GM20431 (cell line): Measurements from ENCODE around the gene EPS8L3.

Experiments
- in situ Hi-C: fragments of 300-500 bp; cut with MseI, MboI; formaldehyde crosslinking; loops from one replicate; pipeline ENCODE4 v1.15.0; 2020; ENCODE audit warnings: low sequenced_read_pairs; ENCODE audit not compliant: unreplicated experiment

Gene EPS8L3

GRCh38 chr1:109781806-109782205 lies 18.1 kb upstream of the EPS8L3 start:
- in situ Hi-C loops: no loop called here

- in situ Hi-C loops: no loop called here
Measured at GRCh38 chr1:109780982-109781381, 17.3 kb upstream of the EPS8L3 start.

- in situ Hi-C loops: loop anchor here (10.0 kb wide), 1 partner anchor 207 kb away; the partner anchor contains the start of gene AHCYL1
Measured at GRCh38 chr1:109777980-109778625, 14.4 kb upstream of the EPS8L3 start.

- in situ Hi-C loops: loop anchor here (10.0 kb wide), 1 partner anchor 207 kb away; the partner anchor contains the start of gene AHCYL1
Measured at GRCh38 chr1:109777436-109777835, 13.7 kb upstream of the EPS8L3 start.

- in situ Hi-C loops: loop anchor here (10.0 kb wide), 1 partner anchor 208 kb away; the partner anchor contains the start of gene AHCYL1
Measured at GRCh38 chr1:109776911-109777310, 13.2 kb upstream of the EPS8L3 start.

GRCh38 chr1:109776206-109776835 lies 12.6 kb upstream of the EPS8L3 start:
- in situ Hi-C loops: loop anchor here (10.0 kb wide), 1 partner anchor 208 kb away; the partner anchor contains the start of gene AHCYL1

- in situ Hi-C loops: loop anchor here (10.0 kb wide), 1 partner anchor 209 kb away; the partner anchor contains the start of gene AHCYL1
Measured at GRCh38 chr1:109775398-109775797, 11.7 kb upstream of the EPS8L3 start.

- in situ Hi-C loops: loop anchor here (5.0 to 25.0 kb wide), 3 partner anchors 112 to 227 kb away; partner anchors contain the start of genes AHCYL1, GNAI3, GSTM2 and GSTM4
Measured at GRCh38 chr1:109773900-109774485, 10.3 kb upstream of the EPS8L3 start.

- in situ Hi-C loops: loop anchor here (5.0 to 25.0 kb wide), 3 partner anchors 111 to 226 kb away; partner anchors contain the start of genes AHCYL1, GNAI3, GSTM2 and GSTM4
Measured at GRCh38 chr1:109773203-109773899, 9.6 kb upstream of the EPS8L3 start.

GRCh38 chr1:109772658-109773202 lies 9.0 kb upstream of the EPS8L3 start:
- in situ Hi-C loops: loop anchor here (5.0 to 25.0 kb wide), 3 partner anchors 110 to 225 kb away; partner anchors contain the start of genes AHCYL1, GNAI3, GSTM2 and GSTM4

GRCh38 chr1:109771712-109772657 lies 8.3 kb upstream of the EPS8L3 start:
- in situ Hi-C loops: loop anchor here (5.0 to 25.0 kb wide), 3 partner anchors 110 to 225 kb away; partner anchors contain the start of genes AHCYL1, GNAI3, GSTM2 and GSTM4

GRCh38 chr1:109770331-109771095 lies 6.8 kb upstream of the EPS8L3 start:
- in situ Hi-C loops: loop anchor here (5.0 to 25.0 kb wide), 3 partner anchors 108 to 223 kb away; partner anchors contain the start of genes AHCYL1, GNAI3, GSTM2 and GSTM4

GRCh38 chr1:109769330-109770078 lies 5.8 kb upstream of the EPS8L3 start:
- in situ Hi-C loops: loop anchor here (5.0 to 25.0 kb wide), 3 partner anchors 107 to 222 kb away; partner anchors contain the start of genes AHCYL1, GNAI3, GSTM2 and GSTM4

GRCh38 chr1:109768820-109769219 lies 5.1 kb upstream of the EPS8L3 start:
- in situ Hi-C loops: loop anchor here (25.0 kb wide), 1 partner anchor 107 kb away; the partner anchor contains the start of genes GSTM2 and GSTM4

- in situ Hi-C loops: loop anchor here (25.0 kb wide), 1 partner anchor 106 kb away; the partner anchor contains the start of genes GSTM2 and GSTM4
Measured at GRCh38 chr1:109768335-109768650, 4.6 kb upstream of the EPS8L3 start.

- in situ Hi-C loops: loop anchor here (25.0 kb wide), 1 partner anchor 105 kb away; the partner anchor contains the start of genes GSTM2 and GSTM4
Measured at GRCh38 chr1:109767637-109768334, 4.1 kb upstream of the EPS8L3 start.
